Activated T-helper 17 cell treated with anti-CD3 and anti-CD28 coated beads, Interleukin-2, amount 50 U/mL, for 72 hours (primary cell): ENCODE data around the gene OR10G7. TPM values are rescaled to one million over a fixed set of nuclear protein-coding genes. Genes with fewer than 3 reads are reported as not detected.

Source experiments
- total RNA-seq, 2 donors: library from RNA; stranded (reverse); gene quantifications; one replicate each; pipeline ENCODE4 v1.2.3, GENCODE V29; 2022

Gene OR10G7
- total RNA-seq, 2 donors from 2014 or later, result not detected

Other genes starting within 250 kb of the OR10G7 start
- gene OR6M1, start 235.0 kb downstream of the OR10G7 start, total RNA-seq, result not detected
- not detected for gene TMEM225, start 155.7 kb downstream of the OR10G7 start, total RNA-seq
- not detected for gene OR8D4, start 139.2 kb downstream of the OR10G7 start, total RNA-seq
- not detected for gene OR4D5, start 101.7 kb downstream of the OR10G7 start, total RNA-seq
- gene OR6T1, start 97.5 kb downstream of the OR10G7 start, total RNA-seq, result not detected
- not detected for gene OR10S1, start 63.5 kb downstream of the OR10G7 start, total RNA-seq
- gene OR10G6, start 46.2 kb downstream of the OR10G7 start, total RNA-seq, result not detected
- not detected for gene OR10G4, start 28.3 kb downstream of the OR10G7 start, total RNA-seq
- not detected for gene OR10G9, start 18.3 kb downstream of the OR10G7 start, total RNA-seq
- not detected for gene OR10G8, start 14.5 kb downstream of the OR10G7 start, total RNA-seq
- gene VWA5A, start 74.1 kb upstream of the OR10G7 start, total RNA-seq, result 1 to 10 TPM; 5.3 to 6.3 TPM
- not detected for gene OR10D3, start 142.0 kb upstream of the OR10G7 start, total RNA-seq
- gene OR8G1, start 199.8 kb upstream of the OR10G7 start, total RNA-seq, result not detected
- not detected for gene OR8G5, start 215.1 kb upstream of the OR10G7 start, total RNA-seq